ENCODE data around the gene DMAC1.

DNA sequence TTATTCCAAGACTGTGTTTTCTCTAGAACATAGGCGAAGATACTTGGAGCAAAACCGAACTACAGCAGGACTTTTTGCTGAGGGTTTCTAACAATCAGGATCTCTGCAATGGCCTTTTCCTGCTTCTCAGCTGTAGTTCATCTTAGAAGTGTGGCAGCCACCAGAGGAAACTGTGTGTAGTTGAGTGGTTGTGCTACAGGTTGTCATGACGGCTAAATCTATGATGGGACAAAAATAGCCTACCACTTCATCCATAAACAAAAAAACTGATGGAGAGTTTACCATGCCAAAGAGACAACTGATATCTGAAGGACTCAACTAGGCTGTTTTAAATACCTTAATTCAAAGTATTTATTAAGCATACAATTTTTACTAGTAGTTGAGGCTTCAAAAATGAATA is 28.2 kb upstream of the DMAC1 start:
- TF ChIP-seq, protein P1, sequence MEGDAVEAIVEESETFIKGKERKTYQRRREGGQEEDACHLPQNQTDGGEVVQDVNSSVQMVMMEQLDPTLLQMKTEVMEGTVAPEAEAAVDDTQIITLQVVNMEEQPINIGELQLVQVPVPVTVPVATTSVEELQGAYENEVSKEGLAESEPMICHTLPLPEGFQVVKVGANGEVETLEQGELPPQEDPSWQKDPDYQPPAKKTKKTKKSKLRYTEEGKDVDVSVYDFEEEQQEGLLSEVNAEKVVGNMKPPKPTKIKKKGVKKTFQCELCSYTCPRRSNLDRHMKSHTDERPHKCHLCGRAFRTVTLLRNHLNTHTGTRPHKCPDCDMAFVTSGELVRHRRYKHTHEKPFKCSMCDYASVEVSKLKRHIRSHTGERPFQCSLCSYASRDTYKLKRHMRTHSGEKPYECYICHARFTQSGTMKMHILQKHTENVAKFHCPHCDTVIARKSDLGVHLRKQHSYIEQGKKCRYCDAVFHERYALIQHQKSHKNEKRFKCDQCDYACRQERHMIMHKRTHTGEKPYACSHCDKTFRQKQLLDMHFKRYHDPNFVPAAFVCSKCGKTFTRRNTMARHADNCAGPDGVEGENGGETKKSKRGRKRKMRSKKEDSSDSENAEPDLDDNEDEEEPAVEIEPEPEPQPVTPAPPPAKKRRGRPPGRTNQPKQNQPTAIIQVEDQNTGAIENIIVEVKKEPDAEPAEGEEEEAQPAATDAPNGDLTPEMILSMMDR (conservative IDR thresholded peaks at IDR 0.05; ENCODE audit: low read length) = no peak
- TF ChIP-seq EZH2phosphoT487 (IDR thresholded peaks at IDR 0.05; ENCODE audit: borderline replicate concordance) = no peak

Measured in Loucy (cell line).